Measurements from ENCODE around the gene TTC38.

DNA sequence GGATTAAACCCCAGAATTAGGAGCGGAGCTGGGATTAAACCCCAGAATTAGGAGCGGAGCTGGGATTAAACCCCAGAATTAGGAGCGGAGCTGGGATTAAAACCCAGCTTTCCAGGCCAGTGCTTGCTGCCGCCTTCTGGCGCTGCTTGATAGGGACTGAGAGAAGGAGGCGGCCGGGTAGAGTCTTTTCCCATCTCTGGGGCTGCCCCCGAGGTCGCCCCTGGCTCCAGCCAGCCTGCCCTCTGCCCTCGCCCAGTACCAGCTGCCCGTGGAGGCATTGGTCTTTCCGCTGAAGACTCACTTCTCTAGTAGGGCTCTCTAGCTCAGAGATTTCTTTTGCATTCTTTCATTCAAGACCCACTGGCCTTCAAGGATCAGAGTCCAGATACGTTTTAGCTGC lies 72.9 kb downstream of the TTC38 start:
- TF ChIP-seq POLR2A (IDR thresholded peaks at IDR 0.05; ENCODE audit: low read depth) (no peak), POLR2AphosphoS5 (IDR thresholded peaks at IDR 0.05) (no peak)
